Vagina (tissue), 2 donors: Measurements from ENCODE around the gene SORCS1. TPM values are rescaled to one million over a fixed set of nuclear protein-coding genes. Genes with fewer than 3 reads are reported as not detected.

Experiments used
- DNase-seq, 2 donors: peaks; one replicate each; pipeline ENCODE4 v3.0.0-alpha.2; 2017; ENCODE audit errors: extremely low spot score in 2 of 2
- H3K27ac ChIP-seq: fragments of 200-600 bp; sonication (generic); one replicate; pipeline ENCODE4 v1.5.1; 2019
- H3K27me3 ChIP-seq: fragments of 200-600 bp; sonication (generic); one replicate; pipeline ENCODE4 v1.5.1; 2019
- H3K36me3 ChIP-seq, 2 donors: fragments of 200-600 bp; sonication (generic); one replicate each; pipeline ENCODE4 v1.5.1; 2017 to 2019
- H3K4me1 ChIP-seq: fragments of 200-600 bp; sonication (generic); one replicate; pipeline ENCODE4 v1.5.1; 2019
- H3K4me3 ChIP-seq, 2 donors: fragments of 200-600 bp; sonication (generic); 1 replicate in 1 of 2; 2 replicates in 1 of 2; pipeline ENCODE4 v1.5.1; 2016 to 2019
- H3K9me3 ChIP-seq: fragments of 200-600 bp; sonication (generic); one replicate; pipeline ENCODE4 v1.5.1; 2019
- CTCF ChIP-seq, 3 experiments: fragments of 450-650 bp in 2 of 3; fragments of 200-600 bp in 1 of 3; sonication (generic) in 1 of 3; IDR thresholded peaks; one replicate each; pipeline ENCODE4 v1.5.1; 2017 to 2019; ENCODE audit warnings: antibody characterized with exemption in 3 of 3, mild to moderate bottlenecking in 2 of 3, moderate library complexity in 2 of 3
- POLR2A ChIP-seq, 2 donors: fragments of 450-650 bp; IDR thresholded peaks; one replicate each; pipeline ENCODE4 v1.6.1; 2017; ENCODE audit warnings: antibody characterized with exemption in 2 of 2, mild to moderate bottlenecking in 2 of 2, moderate library complexity in 2 of 2
- POLR2AphosphoS5 ChIP-seq, 2 donors: sonication (generic); formaldehyde crosslinking; IDR thresholded peaks; one replicate each; pipeline ENCODE4 v1.9.0; 2017; ENCODE audit warnings: antibody characterized with exemption in 2 of 2, mild to moderate bottlenecking in 2 of 2, low read depth in 1 of 2; ENCODE audit not compliant: insufficient read depth in 1 of 2
- intact Hi-C: fragments of 100-400 bp; cut with DNase I; formaldehyde crosslinking; loops from one replicate; pipeline ENCODE4 v1.15.1; 2023
- total RNA-seq: library from RNA; depleted of rRNA; stranded (reverse); fragments of >200 nt; gene quantifications from one replicate; pipeline ENCODE4 v1.2.3, GENCODE V29; 2016

SORCS1 gene
- total RNA-seq, 1 donor from 2014 or later: 5.9 TPM

GRCh38 chr10:106957823-106958588, 206.5 kb downstream of the SORCS1 start:
- Histone ChIP-seq H3K4me3 (no peak overlapping the region), H3K9me3 (no peaks in the 10 kb centered on the region), H3K27ac (no peak overlapping the region), H3K36me3 (no peaks in the 10 kb centered on the region), H3K4me1 (no peaks in the 10 kb centered on the region), H3K27me3 (no peaks in the 10 kb centered on the region)
- intact Hi-C loops: no loop called here
- no peak for TF ChIP-seq POLR2AphosphoS5 (IDR thresholded peaks at IDR 0.05; ENCODE audit: insufficient read depth in 1 of 2, low read depth in 1 of 2)
- no peak for TF ChIP-seq CTCF (IDR thresholded peaks at IDR 0.05)
- TF ChIP-seq POLR2A (IDR thresholded peaks at IDR 0.05): no peak
- DNase-seq: no peak

GRCh38 chr10:106956216-106956915, 208.1 kb downstream of the SORCS1 start:
- TF ChIP-seq POLR2AphosphoS5 (IDR thresholded peaks at IDR 0.05; ENCODE audit: insufficient read depth in 1 of 2, low read depth in 1 of 2) (no peak), POLR2A (IDR thresholded peaks at IDR 0.05) (no peak), CTCF (IDR thresholded peaks at IDR 0.05) (no peak)
- intact Hi-C loops: no loop called here
- no peak overlapping the region for H3K27ac ChIP-seq
- H3K27me3 ChIP-seq: no peaks in the 10 kb centered on the region
- H3K36me3 ChIP-seq: no peaks in the 10 kb centered on the region
- no peak overlapping the region for H3K4me3 ChIP-seq
- H3K4me1 ChIP-seq: no peaks in the 10 kb centered on the region
- no peak for DNase-seq
- no peaks in the 10 kb centered on the region for H3K9me3 ChIP-seq

- Histone ChIP-seq H3K4me1 (no peaks in the 10 kb centered on the region), H3K27ac (no peak overlapping the region), H3K9me3 (no peaks in the 10 kb centered on the region), H3K36me3 (no peaks in the 10 kb centered on the region), H3K27me3 (no peaks in the 10 kb centered on the region), H3K4me3 (no peak overlapping the region)
- intact Hi-C loops: no loop called here
- no peak for DNase-seq
- TF ChIP-seq POLR2A (IDR thresholded peaks at IDR 0.05): no peak
- TF ChIP-seq CTCF (IDR thresholded peaks at IDR 0.05): no peak
- no peak for TF ChIP-seq POLR2AphosphoS5 (IDR thresholded peaks at IDR 0.05; ENCODE audit: insufficient read depth in 1 of 2, low read depth in 1 of 2)
Measured at GRCh38 chr10:106955133-106955532, 209.4 kb downstream of the SORCS1 start.

- Histone ChIP-seq H3K27ac (no peak overlapping the region), H3K4me3 (no peak overlapping the region), H3K9me3 (no peaks in the 10 kb centered on the region), H3K36me3 (no peaks in the 10 kb centered on the region), H3K27me3 (no peaks in the 10 kb centered on the region), H3K4me1 (no peaks in the 10 kb centered on the region)
- intact Hi-C loops: no loop called here
- DNase-seq: no peak
- TF ChIP-seq CTCF (IDR thresholded peaks at IDR 0.05) (no peak), POLR2A (IDR thresholded peaks at IDR 0.05) (no peak), POLR2AphosphoS5 (IDR thresholded peaks at IDR 0.05; ENCODE audit: insufficient read depth in 1 of 2, low read depth in 1 of 2) (no peak)
Measured at GRCh38 chr10:106952033-106952432, 212.5 kb downstream of the SORCS1 start.
